ENCODE results near the gene AMPH.

AMPH gene

GRCh38 chr7:38477333-38477732 is 153.8 kb downstream of the AMPH start:
- H3K4me3 ChIP-seq (ENCODE audit: low read depth, low read length), result no peak overlapping the region
- TF ChIP-seq CTCF (IDR thresholded peaks at IDR 0.05; ENCODE audit: control insufficient read depth, extremely low read depth, insufficient read depth), result no peak

GRCh38 chr7:38476764-38477163 is 154.4 kb downstream of the AMPH start:
- TF ChIP-seq CTCF (IDR thresholded peaks at IDR 0.05; ENCODE audit: control insufficient read depth, extremely low read depth, insufficient read depth), result no peak
- H3K4me3 ChIP-seq (ENCODE audit: low read depth, low read length), result no peak overlapping the region
- DNase-seq (ENCODE audit: low read depth), result no peak

More at GRCh38 chr7:38477333-38477732, 153.8 kb downstream of the AMPH start:
- DNase-seq (ENCODE audit: low read depth), result no peak

GRCh38 chr7:38465956-38466355 is 165.2 kb downstream of the AMPH start:
- no peak for TF ChIP-seq CTCF (IDR thresholded peaks at IDR 0.05; ENCODE audit: control insufficient read depth, extremely low read depth, insufficient read depth)
- no peak overlapping the region for H3K4me3 ChIP-seq (ENCODE audit: low read depth, low read length)
- no peak for DNase-seq (ENCODE audit: low read depth)

GRCh38 chr7:38463277-38464225 is 167.6 kb downstream of the AMPH start:
- DNase-seq (ENCODE audit: low read depth), result no peak
- H3K4me3 ChIP-seq (ENCODE audit: low read depth, low read length), result no peak overlapping the region
- no peak for TF ChIP-seq CTCF (IDR thresholded peaks at IDR 0.05; ENCODE audit: control insufficient read depth, extremely low read depth, insufficient read depth)

DNA sequence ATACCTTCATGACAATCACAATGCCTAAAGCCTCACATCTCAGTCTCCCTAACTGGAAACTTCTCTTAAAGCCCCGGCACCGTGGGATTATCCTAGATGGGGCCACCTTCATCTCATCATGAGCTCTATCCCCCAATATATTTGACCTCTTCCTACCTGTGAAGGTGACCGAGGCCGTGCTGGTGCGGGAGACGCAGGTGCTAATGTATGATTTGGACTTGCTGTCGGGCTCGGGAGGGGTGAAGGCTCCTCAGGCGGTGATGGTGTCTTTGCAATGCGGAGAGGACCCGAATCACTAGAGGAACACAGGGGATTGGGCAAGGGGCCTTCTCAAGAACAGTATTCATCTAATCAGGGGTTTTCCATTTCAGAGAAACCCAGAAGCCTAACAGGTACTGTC is 168.4 kb downstream of the AMPH start:
- DNase-seq (ENCODE audit: low read depth), result no peak
- TF ChIP-seq CTCF (IDR thresholded peaks at IDR 0.05; ENCODE audit: control insufficient read depth, extremely low read depth, insufficient read depth), result no peak
- H3K4me3 ChIP-seq (ENCODE audit: low read depth, low read length), result no peak overlapping the region

- H3K4me3 ChIP-seq (ENCODE audit: low read depth, low read length), result no peak overlapping the region
- no peak for TF ChIP-seq CTCF (IDR thresholded peaks at IDR 0.05; ENCODE audit: control insufficient read depth, extremely low read depth, insufficient read depth)
- DNase-seq (ENCODE audit: low read depth), result no peak
Measured at GRCh38 chr7:38461887-38462286, 169.3 kb downstream of the AMPH start.

Measured in LNCaP clone FGC (cell line).